OCI-LY1 (cell line): ENCODE results near the gene RPS8.
A peak's percentile ranks its signal among the peaks of the same experiment; 100 is the strongest.

Experiments
- H2AFZ ChIP-seq: fragments of 200-600 bp; sonication (generic), shearing (Covaris generic); 2 replicates; pipeline ENCODE4 v1.6.0; 2014; ENCODE audit warnings: antibody characterized with exemption, mild to moderate bottlenecking, low read length
- H3F3A ChIP-seq: fragments of 200-600 bp; sonication (generic), shearing (Covaris generic); 2 replicates; pipeline ENCODE4 v1.6.0; 2014; ENCODE audit warnings: mild to moderate bottlenecking, antibody characterized with exemption, low read length, moderate library complexity; ENCODE audit not compliant: insufficient read depth
- H3K27ac ChIP-seq: fragments of 200-600 bp; sonication (generic); 2 replicates; pipeline ENCODE4 v1.5.1; 2014; ENCODE audit warnings: low read length, mixed run types, mild to moderate bottlenecking, low read depth; ENCODE audit not compliant: poor library complexity, severe bottlenecking
- H3K27me3 ChIP-seq: fragments of 200-600 bp; sonication (generic); 2 replicates; pipeline ENCODE4 v1.6.0; 2014; ENCODE audit warnings: antibody characterized with exemption, mild to moderate bottlenecking, low read length, moderate library complexity; ENCODE audit not compliant: insufficient read depth
- H3K36me3 ChIP-seq: fragments of 200-600 bp; sonication (generic); 2 replicates; pipeline ENCODE4 v1.6.1; 2014; ENCODE audit warnings: mild to moderate bottlenecking, antibody characterized with exemption, low read length, moderate library complexity, mixed read lengths; ENCODE audit not compliant: insufficient read depth
- H3K4me1 ChIP-seq: fragments of 200-600 bp; sonication (generic); 2 replicates; pipeline ENCODE4 v1.5.1; 2014; ENCODE audit warnings: mild to moderate bottlenecking, low read length, moderate library complexity; ENCODE audit not compliant: insufficient read depth, severe bottlenecking
- H3K4me2 ChIP-seq: fragments of 200-600 bp; sonication (generic), shearing (Covaris generic); 2 replicates; pipeline ENCODE4 v1.6.1; 2014; ENCODE audit warnings: low read length
- H3K4me3 ChIP-seq: fragments of 200-600 bp; sonication (generic); 2 replicates; pipeline ENCODE4 v1.5.1; 2014; ENCODE audit warnings: low read length, low read depth, mild to moderate bottlenecking, mixed read lengths; ENCODE audit not compliant: poor library complexity, severe bottlenecking
- H3K79me2 ChIP-seq: fragments of 200-600 bp; shearing (Covaris generic); 2 replicates; pipeline ENCODE4 v1.6.1; 2016; ENCODE audit warnings: mixed run types, low read length, mixed read lengths; ENCODE audit not compliant: insufficient read depth
- H3K9ac ChIP-seq: fragments of 200-600 bp; sonication (generic), shearing (Covaris generic); 2 replicates; pipeline ENCODE4 v1.6.1; 2014; ENCODE audit warnings: mild to moderate bottlenecking, low read length, mixed read lengths
- H3K9me2 ChIP-seq: fragments of 200-600 bp; sonication (generic), shearing (Covaris generic); 2 replicates; pipeline ENCODE4 v1.6.1; 2014; ENCODE audit warnings: low read depth, mild to moderate bottlenecking, low read length, mixed read lengths
- H3K9me3 ChIP-seq: fragments of 200-600 bp; shearing (Covaris generic); 2 replicates; pipeline ENCODE4 v1.6.1; 2014; ENCODE audit warnings: low read length, mixed read lengths
- H4K20me1 ChIP-seq: fragments of 200-600 bp; sonication (generic), shearing (Covaris generic); 2 replicates; pipeline ENCODE4 v1.6.0; 2016; ENCODE audit warnings: mild to moderate bottlenecking, low read length; ENCODE audit not compliant: insufficient read depth
- EZH2 ChIP-seq: fragments of 200-600 bp; sonication (generic), shearing (Covaris generic); IDR thresholded peaks from 2 replicates; pipeline ENCODE4 v1.8.0; 2017; ENCODE audit warnings: borderline replicate concordance, mixed run types, mild to moderate bottlenecking, antibody characterized with exemption, low read length, moderate library complexity, mixed read lengths
- TF ChIP-seq, protein P1 (sequence below): fragments of 200-600 bp; sonication (generic), shearing (Covaris generic); IDR thresholded peaks from 2 replicates; pipeline ENCODE4 v1.5.1; 2017; ENCODE audit warnings: mild to moderate bottlenecking, antibody characterized with exemption, low read length, moderate library complexity, mixed read lengths

The RPS8 gene

GRCh38 chr1:44820328-44821239 is 45.2 kb downstream of the RPS8 start:
- H3K4me2 ChIP-seq = peak overlapping the region; percentile 88
- peak overlapping the region; percentile 93 for H3K27ac ChIP-seq
- peak overlapping the region; percentile 66 for H3K9ac ChIP-seq
- peak overlapping the region; percentile 60 for H3K4me3 ChIP-seq
- no peak overlapping the region for H2AFZ ChIP-seq
- H3K9me3 ChIP-seq = no peaks in the 10 kb centered on the region
- TF ChIP-seq, protein P1, sequence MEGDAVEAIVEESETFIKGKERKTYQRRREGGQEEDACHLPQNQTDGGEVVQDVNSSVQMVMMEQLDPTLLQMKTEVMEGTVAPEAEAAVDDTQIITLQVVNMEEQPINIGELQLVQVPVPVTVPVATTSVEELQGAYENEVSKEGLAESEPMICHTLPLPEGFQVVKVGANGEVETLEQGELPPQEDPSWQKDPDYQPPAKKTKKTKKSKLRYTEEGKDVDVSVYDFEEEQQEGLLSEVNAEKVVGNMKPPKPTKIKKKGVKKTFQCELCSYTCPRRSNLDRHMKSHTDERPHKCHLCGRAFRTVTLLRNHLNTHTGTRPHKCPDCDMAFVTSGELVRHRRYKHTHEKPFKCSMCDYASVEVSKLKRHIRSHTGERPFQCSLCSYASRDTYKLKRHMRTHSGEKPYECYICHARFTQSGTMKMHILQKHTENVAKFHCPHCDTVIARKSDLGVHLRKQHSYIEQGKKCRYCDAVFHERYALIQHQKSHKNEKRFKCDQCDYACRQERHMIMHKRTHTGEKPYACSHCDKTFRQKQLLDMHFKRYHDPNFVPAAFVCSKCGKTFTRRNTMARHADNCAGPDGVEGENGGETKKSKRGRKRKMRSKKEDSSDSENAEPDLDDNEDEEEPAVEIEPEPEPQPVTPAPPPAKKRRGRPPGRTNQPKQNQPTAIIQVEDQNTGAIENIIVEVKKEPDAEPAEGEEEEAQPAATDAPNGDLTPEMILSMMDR = no peak
- no peak for TF ChIP-seq EZH2
- H3K4me1 ChIP-seq = peaks cover 18% of the 10 kb centered on the region
- H3F3A ChIP-seq = no peaks in the 10 kb centered on the region
- no peaks in the 10 kb centered on the region for H3K79me2 ChIP-seq
- H3K9me2 ChIP-seq = no peaks in the 10 kb centered on the region
- no peaks in the 10 kb centered on the region for H3K36me3 ChIP-seq
- H3K27me3 ChIP-seq = no peaks in the 10 kb centered on the region
- no peaks in the 10 kb centered on the region for H4K20me1 ChIP-seq

GRCh38 chr1:44821240-44821715 is 45.9 kb downstream of the RPS8 start:
- peak overlapping the region; percentile 88; the same call in 1 of the 2 replicates for H3K4me2 ChIP-seq
- H3K4me3 ChIP-seq = no peak overlapping the region
- no peaks in the 10 kb centered on the region for H3K36me3 ChIP-seq
- no peaks in the 10 kb centered on the region for H3F3A ChIP-seq
- no peaks in the 10 kb centered on the region for H3K9me3 ChIP-seq
- no peak overlapping the region for H2AFZ ChIP-seq
- no peaks in the 10 kb centered on the region for H3K9me2 ChIP-seq
- no peak overlapping the region for H3K27ac ChIP-seq
- 0 out of 2 replicates have a peak, but pooled peaks cover 2% of the 10 kb centered on the region for H3K27me3 ChIP-seq
- no peaks in the 10 kb centered on the region for H4K20me1 ChIP-seq
- H3K4me1 ChIP-seq = peaks cover 18% of the 10 kb centered on the region
- no peak for TF ChIP-seq EZH2
- TF ChIP-seq, protein P1 = no peak
- no peak overlapping the region for H3K9ac ChIP-seq
- no peaks in the 10 kb centered on the region for H3K79me2 ChIP-seq

DNA sequence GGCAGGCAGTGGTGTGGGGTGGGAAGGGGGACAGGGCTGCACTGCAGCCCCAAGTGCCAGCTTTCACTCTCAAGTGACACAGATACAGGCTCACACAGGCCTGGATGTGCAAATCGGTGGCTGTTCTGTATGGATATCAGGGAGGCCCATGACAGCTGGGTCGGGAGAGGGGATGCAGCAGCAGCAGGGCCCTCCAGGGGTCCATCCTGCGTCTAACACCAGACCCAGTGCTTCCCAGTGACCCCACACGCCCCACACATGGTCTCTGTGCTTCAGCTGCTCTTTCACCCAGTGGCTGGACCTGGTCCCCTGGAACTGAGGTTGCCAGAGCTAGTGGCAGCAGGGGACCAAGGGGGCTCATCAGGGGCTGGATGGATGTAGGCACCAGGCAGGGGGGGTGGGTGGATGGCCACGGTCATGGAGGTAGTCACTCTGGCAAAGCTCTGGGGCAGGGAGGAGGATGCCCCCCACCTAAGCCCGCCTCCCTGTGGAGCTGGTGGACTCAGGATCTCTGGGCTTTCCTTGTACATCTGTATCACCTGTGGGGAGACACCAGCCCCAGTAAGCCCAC is 46.9 kb downstream of the RPS8 start:
- Histone ChIP-seq H3K9ac (no peak overlapping the region), H3K9me2 (no peaks in the 10 kb centered on the region), H3K27ac (no peak overlapping the region), H3K36me3 (no peaks in the 10 kb centered on the region), H2AFZ (no peak overlapping the region), H3K79me2 (no peaks in the 10 kb centered on the region), H3K4me2 (no peak overlapping the region), H3K9me3 (no peaks in the 10 kb centered on the region), H3K27me3 (peaks cover 10% of the 10 kb centered on the region; the same call in 1 of the 2 replicates), H3K4me1 (peaks cover 21% of the 10 kb centered on the region), H3F3A (no peaks in the 10 kb centered on the region), H3K4me3 (no peak overlapping the region), H4K20me1 (no peaks in the 10 kb centered on the region)
- no peak for TF ChIP-seq EZH2
- TF ChIP-seq, protein P1 = no peak
